T-helper 1 cell treated with Interleukin-12 subunit alpha and Interleukin-12 subunit beta and Interleukin-4 antibody, amounts not matched to agents 30 ng/mL and 1 ng/mL, for 36 hours (primary cell): Measurements from ENCODE around the gene TANK. TPM values are rescaled to one million over a fixed set of nuclear protein-coding genes. Genes with fewer than 3 reads are reported as not detected.

Source experiments
- intact Hi-C: fragments of 100-400 bp; cut with micrococcal nuclease; formaldehyde crosslinking; loops from one replicate; pipeline ENCODE4 v1.15.1; 2024
- total RNA-seq: library from RNA; stranded (reverse); gene quantifications from 2 replicates; pipeline ENCODE4 v1.2.3, GENCODE V29; 2022

Gene TANK, protein sequence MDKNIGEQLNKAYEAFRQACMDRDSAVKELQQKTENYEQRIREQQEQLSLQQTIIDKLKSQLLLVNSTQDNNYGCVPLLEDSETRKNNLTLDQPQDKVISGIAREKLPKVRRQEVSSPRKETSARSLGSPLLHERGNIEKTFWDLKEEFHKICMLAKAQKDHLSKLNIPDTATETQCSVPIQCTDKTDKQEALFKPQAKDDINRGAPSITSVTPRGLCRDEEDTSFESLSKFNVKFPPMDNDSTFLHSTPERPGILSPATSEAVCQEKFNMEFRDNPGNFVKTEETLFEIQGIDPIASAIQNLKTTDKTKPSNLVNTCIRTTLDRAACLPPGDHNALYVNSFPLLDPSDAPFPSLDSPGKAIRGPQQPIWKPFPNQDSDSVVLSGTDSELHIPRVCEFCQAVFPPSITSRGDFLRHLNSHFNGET
- total RNA-seq, result 221 and 236 TPM in 2 replicates

DNA sequence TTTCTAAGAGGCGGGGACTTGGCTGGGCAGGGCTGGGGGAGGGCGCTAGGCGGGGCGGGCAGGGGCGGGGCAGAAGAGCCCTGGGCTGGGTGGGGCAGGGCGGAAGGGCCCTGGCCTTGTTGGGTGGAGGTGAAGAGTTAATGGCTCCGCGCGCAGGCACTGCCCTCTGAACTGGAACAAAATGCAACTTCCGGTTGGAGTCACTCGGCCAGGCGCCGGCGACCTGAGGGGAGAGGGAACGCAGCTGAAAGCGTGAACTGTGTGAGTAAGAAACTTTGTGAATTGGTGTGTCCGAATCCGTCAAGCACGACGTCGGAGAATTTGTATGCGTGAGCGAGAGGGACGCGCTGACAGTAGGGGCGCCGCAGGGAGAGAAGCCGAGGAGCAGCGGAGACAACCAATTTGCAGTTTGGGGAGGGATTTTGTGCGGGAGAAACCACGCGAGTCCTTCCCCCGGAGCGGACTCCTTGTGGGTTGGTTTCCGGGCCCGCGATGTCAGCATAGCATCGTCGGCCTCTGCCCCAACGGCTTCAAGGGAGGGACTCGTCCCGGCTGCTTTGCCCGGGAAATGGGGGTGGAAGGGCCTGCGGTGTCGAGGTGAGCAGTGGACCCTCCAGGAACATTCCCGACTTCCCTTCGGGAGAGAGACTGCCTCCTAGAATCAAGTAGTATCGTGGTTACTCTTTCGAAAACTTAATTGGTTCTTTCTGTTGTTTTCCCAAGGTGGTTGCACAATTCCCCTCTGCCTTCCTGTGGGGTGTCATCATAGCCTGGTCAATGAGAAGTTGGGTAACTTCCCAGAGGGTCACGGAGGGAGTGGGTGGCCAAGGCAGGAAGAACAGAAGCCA is at the start of gene TANK:
Gene TANK, plus strand, starts transcription at position 203 of the 848 bp plus-strand sequence. CDS start 19,235 bp downstream, outside the sequence.
- intact Hi-C loops, result loop anchor here (1.0 to 10.0 kb wide), 17 partner anchors 8 to 1876 kb away; partner anchors contain the start of genes DPP4, IFIH1, MARCHF7 and PSMD14

DNA sequence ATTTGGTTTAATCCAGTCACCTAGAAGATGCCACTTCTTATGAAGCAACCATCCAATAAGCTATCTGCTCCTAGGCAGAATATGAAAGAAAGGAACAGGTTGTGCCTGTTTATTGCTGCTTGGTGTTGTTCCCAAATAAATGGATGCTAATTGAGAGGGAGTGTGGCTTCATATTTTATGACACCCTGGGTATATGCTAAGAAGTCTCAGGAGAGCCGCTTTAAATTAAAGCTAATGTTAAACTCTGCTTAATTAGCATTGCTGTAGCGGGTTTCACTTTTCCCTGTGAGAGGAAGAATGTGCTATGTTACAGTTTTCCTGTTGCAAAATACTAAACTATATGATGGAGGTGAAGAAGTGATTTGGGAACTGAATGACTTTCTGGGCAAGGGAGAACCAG is 48.7 kb upstream of the TANK start:
- intact Hi-C loops, result no loop called here

DNA sequence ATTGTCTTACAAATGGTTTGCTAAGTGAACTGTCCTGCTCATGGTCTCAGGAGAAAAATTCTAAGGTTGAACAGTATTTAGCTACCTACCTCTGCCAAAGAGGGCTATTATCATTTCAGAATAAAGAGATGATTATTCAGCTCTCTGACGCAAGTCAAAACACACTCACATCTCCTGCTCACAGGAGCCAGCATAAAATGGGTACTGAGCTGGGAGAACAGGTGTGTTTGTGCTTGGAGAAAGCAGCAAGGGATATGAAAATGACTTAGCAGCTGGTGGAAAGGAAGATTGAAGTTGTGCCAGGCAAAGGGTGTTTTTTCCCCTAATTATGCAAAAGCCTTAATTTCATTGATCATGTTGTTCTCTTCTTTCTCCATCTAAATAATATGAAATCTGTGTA is 47.3 kb upstream of the TANK start:
- intact Hi-C loops, result loop anchor here (1.0 kb wide), 1 partner anchor 28 kb away; no protein-coding TSS in a partner anchor

DNA sequence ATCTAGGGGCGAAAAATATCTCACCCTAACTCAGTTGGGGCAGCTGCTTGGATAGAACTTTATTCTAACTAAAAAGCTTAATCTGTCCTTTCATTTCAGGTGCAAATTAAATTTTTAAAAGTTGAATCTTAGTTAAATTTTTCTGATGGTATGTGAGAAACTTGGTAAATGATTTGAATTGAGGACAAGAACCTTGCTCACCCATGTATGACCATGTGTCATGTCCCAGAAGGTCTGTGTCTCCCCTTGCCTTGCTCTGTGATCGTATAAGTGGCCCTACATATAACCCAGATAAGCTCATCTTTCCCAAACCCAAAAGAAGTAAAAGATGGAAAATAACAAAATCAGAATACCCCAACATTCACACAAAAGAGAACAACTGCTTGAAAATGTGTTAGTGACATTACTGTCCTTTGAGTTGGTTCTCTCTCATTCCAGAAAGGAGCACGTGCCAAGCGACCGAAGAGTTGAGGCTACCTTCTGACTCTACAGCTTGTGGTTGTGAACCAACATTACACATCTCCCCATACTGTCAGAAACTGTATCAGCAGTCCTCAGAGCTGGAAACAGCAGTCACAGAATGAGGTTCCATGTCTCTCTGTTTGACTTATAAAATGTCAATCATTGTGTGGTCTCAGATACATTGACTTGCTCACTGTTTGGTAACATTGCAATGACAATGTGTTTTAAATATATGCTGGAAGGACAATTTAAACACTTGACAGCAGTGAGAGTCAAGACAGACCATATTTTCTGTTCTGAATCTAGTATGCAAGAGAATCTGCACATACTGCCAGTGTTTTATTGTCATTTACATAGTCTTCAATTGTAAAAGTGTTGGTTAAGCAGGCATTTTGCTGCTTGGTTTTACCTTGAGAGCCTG is 46.3 kb upstream of the TANK start:
- intact Hi-C loops, result loop anchor here (1.0 kb wide), 1 partner anchor 29 kb away; no protein-coding TSS in a partner anchor

DNA sequence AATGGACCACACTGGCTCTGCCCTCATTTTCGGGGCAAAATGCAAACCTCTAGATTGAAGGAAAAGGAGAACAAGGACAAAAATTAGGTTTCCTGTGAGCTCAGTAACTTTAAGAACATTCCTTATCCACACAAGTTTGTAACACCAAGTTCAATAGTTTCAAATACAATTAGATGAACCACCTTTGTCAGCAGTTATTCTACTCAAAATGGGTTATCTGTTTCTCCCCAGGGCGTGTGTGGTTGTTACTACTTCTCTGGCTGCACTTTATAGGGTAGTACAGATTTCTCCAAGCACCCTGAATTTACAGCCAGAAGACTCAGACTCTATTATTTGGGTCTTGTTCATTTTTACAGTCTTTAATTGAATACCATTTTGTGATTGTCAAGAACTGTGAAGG is 45.0 kb upstream of the TANK start:
- intact Hi-C loops, result no loop called here

DNA sequence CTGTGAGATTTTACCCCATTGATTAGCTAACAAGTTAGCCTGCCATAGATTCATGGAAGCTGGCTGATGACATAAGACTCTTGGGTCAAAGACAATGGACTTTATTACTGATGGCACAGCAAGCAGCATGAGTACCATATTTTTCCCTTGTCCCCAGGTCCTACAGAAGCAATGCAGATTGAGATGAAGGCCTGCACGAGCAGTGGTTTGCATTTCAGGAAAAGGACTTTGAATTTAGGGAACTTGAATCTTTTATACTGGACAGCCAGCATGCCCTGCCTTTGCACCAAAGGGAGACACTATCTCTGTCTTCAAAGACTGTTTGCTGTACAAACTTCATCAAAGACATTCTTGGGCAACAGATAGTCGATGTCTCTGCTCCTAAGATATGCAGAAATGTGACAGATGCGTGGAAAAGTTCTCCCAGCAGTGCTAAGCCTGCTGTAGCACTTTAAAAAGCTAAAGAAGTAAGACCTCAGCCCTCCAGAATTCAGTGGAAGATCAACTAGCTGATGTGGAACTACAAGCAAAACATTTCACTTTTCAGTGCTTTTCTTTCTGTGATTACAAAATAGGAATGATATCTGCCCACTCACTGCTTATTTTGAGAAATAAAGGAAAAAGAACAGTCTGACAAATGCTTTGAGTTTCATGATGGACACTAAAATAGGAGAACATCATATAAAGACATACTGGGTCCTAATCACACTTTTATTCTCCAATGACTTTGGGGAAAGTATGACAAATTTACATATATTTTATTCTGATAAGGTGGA is 44.4 kb upstream of the TANK start:
- intact Hi-C loops, result no loop called here

DNA sequence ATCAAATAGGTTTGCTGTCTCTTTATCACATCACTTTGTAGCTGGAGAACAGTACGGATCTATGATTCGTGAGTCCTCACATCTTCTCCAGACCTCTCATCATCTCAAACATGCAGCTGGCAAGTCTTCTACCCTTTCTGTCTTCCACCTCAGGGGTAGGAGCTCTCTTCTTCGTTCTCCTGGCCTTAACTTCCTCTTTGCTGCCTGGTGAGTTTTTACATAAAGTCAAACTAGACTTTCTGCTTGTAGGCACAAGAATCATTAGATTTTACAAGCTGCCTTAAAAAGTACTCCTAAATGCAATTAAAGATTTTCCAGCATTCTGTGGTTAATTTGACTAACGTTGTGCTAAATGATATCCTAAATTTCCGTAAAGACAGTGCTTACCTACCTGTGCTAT is 43.7 kb upstream of the TANK start:
- intact Hi-C loops, result no loop called here

DNA sequence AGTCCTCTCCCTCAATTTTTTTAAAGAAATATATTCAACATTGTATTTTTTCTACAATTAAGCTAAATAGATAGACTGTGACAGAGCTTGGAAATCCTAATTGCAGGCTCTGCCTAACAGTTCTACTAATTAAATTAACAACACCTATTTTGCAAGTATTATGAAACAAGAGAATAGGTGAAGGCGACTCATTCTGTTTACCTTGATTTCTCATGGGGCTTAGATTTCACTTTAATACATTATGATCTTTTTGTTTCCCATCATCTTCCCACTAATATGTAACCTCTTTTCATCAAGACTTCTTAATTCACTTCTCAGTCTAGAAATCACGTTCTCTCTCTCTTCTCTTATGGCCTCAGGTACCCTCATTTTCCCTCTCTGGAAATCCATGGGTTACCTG is 42.7 kb upstream of the TANK start:
- intact Hi-C loops, result no loop called here

DNA sequence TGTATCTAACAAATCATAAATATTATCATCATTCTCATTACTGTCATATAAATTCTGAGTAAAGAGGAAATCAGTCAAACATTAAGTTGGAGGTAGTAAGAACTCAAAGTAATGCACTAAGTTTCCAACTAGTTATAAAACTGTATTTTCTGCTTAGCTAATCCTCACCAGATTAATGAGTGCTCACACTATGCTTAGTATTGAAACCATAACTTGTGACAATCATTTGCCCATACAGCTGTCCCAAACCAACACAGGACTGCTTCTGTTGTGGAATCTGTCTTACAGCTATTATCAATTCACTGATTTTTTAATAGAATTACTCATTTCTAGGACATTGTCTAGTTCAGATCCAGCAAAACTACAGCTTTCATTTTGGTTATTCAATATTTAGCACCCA is 41.5 kb upstream of the TANK start:
- intact Hi-C loops, result no loop called here

DNA sequence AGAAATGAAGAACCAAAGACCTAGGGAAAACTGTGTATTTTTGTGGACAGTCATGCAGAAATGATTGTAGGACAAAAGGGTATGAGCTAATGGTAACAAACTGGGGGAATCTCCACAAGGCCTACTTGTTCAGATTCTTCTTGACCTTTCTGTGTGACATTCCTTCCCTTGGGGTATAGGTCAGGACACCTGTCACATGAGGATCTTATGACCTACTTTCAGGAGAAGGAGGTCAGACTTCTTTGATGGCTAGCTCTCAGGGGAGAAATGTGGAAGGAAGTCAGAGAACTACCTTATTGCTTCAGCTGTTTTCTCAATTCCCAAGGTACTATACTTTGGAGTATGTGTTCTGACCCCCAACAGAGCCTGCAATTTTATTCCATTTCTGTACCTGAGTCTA is 40.7 kb upstream of the TANK start:
- intact Hi-C loops, result no loop called here

DNA sequence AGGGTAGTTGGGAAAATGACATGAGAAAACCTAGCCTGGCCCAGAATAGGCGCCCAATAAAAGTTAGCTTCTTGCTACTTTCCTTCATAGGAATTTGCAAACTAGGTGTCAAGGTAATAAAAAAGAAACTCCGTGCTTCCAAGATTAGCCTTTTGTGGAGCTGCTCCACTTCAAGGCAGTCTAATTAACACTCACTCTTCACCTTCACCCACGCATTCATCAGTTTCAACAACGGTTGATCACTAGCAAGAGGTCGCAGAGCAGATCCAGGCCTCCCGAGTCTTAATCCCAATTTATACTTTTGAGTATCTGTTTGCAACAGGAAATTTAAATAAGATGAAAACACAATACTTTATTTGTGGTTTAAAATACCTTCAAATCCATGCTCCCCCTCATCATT is 39.5 kb upstream of the TANK start:
- intact Hi-C loops, result no loop called here

DNA sequence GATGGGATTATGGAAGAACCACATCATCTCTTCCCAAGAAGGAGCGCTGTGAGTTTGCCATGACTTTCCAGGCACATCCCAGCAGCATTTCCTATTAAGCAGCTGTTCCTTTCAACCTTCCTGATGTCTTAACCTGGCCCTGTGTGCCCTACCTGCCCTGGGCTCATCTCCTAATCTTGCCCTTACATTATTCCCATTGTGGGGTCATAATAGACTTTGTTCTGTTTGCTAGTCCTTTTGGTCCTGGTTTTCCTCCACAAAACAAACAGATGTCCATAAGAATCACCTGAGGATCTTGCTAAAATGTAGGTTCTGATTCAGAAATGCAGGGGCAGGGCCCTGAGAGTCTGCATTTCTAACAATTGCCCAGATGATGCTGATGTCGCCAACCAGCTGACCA is 38.6 kb upstream of the TANK start:
- intact Hi-C loops, result loop anchor here (2.0 kb wide), 1 partner anchor 17 kb away; no protein-coding TSS in a partner anchor

DNA sequence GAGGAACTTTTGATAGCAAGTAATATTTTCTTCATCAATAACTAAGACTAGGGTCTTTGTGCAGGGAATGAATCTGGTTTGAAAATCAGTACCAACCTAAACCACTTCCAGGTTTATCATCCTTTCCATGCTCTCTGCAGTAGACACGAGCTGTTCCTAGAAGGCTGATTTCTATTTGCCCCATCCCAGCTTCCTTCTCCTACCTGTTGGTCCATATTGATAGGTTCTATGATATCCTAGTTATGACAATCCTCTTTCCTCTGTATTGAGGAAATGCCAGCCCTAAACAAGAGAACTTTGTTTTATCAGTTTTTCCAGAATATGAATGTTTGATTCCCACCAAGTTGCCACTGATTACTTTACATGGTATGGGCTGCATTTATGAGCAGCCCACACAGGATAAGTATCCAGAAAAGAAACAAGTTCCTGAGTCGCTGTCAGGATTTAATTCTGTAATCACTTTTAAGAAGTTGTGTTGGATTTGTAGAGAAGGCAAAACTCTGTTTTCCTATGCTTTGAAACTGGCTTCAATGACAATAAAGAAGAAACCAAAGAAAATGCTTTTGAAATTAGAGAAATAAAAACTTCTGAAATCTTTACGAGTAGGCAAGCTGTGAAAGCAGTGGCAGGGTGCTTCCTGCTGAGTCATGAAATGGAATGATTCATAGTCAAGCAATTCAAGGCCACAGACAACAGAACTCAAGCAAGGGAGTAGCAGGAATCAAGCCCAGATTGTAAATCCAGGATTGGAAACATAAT is 37.3 kb upstream of the TANK start:
- intact Hi-C loops, result loop anchor here (1.0 to 2.0 kb wide), 3 partner anchors 13 to 46 kb away; no protein-coding TSS in a partner anchor

DNA sequence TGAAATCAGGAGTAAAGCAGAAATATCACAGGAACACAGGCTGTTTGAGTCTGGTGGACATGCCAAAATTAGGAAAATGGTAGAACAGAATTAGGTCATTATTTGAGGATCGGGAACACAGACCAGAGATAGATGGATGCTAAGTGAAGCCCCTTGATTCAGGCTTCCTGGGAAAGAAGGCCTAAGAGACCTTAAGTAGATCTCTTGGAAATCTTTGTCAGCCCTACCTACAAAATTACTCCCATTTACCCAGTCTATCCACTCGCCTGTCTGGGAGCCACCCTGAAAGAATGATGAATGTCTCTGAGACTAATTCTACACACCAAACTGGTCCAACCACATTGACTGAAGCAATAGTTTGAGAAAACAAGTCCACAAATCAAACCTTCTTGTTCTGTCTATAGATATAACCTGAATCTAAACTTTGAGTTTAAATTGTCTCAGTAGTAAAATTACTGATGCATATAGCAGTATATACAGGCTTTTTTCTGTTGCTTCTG is 36.6 kb upstream of the TANK start:
- intact Hi-C loops, result loop anchor here (1.0 to 2.0 kb wide), 3 partner anchors 13 to 46 kb away; no protein-coding TSS in a partner anchor

DNA sequence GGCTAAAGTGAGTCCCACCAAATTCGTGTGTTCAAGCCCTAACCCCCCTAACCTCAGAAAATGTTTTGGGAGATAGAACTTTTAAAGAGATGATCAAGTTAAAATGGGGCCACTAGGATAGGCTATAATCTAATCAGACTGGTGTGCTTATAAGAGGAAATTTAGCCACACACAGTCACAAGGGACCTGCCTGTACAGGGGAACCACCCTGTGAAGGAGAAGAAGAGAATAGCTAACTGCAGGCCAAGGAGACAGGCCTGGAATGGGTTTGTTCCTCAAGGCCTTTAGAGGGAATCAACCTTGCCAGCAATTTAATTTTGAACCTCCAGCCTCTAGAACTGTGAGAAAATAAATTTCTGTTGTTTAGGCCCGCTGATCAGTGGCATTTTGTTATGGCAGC is 36.0 kb upstream of the TANK start:
- intact Hi-C loops, result no loop called here

DNA sequence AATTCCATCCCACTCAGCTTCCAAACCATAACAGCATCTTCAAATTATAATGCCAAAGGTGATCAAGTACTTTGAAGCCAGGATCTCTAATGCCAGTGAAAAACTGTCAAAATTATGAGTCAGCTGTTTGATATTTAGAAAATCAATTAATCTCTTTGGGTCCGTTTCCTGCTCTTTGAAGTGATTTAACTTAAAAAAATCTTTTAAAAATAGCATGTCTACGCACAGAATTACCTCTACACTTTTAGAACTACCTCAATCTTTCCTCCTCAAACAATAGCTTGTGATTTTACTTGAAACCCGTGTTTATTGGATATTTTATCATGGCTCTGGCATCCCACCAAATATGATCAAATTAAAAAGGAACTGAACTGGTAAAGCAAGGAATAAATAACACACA is 31.3 kb upstream of the TANK start:
- intact Hi-C loops, result no loop called here

DNA sequence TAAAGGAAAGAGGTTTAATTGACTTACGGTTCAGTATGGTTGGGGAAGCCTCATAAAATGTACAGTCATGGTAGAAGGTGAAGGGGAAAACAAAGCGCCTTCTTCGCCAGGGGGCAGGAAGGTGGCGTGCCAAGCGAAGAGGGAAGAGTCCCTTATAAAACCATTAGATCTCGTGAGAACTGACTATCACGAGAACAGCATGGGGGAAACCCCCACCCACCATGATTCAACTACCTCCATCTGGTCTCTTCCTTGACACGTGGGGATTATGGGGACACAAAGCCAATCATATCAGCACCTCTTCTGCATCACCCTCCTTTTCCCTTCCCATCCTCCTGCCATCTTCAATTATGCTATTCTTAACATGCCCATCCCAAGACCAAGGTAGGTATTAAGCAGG is 29.9 kb upstream of the TANK start:
- intact Hi-C loops, result loop anchor here (10.0 kb wide), 1 partner anchor 824 kb away; no protein-coding TSS in a partner anchor

DNA sequence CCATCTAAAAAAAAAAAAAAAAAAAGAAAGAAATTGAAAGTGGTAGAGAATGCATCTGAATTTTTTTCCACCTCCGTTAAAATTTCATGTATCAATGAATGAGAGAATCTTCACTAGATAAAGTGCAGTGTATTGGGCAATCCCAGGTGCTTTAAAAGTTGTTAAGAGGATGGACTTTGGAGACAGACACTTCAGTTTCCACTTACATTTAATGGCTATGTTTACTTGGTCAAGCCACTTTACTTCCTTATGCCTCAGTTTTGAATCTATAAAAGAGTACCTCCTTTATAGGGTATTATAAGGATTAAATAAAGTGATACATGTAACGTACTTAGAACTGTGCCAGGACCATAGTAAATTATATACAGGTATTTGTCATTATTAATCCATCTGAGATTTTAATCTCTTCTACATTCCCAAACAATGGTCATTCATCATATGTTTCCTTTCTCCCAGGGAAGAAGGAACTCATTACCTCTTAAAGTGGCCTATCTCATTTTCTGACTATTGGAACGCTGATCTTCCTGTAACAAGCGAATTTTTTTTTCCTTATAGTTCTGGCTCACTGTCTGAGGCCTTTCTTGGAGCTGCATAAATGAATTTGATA is 29.1 kb upstream of the TANK start:
- intact Hi-C loops, result loop anchor here (10.0 kb wide), 1 partner anchor 824 kb away; no protein-coding TSS in a partner anchor

DNA sequence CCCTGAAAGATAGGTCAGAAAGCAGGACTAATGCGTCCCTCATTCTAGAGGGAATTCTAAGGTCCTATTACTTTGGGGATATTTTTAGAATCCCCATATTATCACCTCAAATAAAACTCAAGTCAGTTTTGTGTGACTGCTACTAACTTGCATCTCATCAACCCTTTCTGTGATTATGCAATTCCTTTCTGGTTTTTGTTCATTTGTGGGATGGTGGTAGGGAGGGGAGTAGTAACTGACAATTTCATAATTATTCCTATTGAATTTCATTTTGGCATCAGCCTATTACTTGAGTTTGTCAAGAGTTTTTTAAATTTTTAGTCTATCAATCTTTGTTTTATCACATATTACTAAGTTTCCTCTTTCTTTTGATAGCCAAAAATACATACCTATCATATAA is 28.4 kb upstream of the TANK start:
- intact Hi-C loops, result loop anchor here (10.0 kb wide), 1 partner anchor 823 kb away; no protein-coding TSS in a partner anchor
